ENCODE results near the gene PLD6.
"Not testable (repeated sequence)": the region's sequence is repeated elsewhere in the genome, so short reads cannot be mapped to it uniquely, and the experiment has no call there.

PLD6 gene

GRCh38 chr17:17172990-17173389 is 33.1 kb downstream of the PLD6 start:
- no peak for DNase-seq

DNA sequence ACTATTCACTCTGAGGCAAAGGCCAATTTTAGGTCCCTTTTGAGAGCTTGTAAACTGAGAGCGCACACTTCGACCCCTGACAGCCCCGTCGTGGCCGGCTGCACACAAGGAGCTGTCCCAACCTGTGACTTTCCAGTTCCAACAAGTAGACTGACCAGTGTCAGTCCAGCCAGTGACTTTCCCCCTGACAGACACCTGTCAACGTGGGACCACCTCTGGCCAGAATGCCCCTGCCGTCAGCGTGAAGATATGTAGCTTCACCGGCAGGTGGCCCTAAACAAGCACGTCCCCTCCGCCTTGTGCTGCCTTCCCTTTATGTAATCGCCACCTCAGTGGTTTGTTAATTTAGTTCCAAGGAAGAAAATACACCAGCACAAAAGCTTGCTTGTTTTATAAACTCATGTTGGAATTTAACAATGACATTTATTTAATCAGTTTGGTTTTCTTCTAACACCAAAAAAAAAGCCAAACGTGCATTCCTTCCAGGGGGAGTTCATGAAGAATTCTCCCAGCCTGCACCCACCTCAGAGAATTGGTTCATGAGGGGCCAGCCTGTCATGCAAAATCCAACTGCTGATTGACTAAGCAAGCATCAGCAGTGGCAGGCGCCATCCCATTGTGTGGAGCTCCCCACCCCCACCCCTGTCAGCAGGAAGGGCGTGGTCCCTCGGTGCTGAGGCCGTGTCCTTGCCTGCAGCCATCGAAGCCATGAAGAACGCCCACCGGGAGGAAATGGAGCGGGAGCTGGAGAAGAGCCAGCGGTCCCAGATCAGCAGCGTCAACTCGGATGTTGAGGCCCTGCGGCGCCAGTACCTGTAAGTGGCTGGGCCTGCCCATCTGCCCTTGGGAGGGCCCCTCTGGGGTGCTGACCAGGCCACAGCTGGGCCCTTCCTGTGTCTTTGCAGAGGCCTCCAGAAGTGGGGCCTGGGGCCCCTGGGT is 33.9 kb downstream of the PLD6 start:
- no peak for DNase-seq

GRCh38 chr17:17171186-17171585 is 34.9 kb downstream of the PLD6 start:
- DNase-seq, result no peak

- DNase-seq, result no peak
Observed at GRCh38 chr17:17170346-17170985, 35.7 kb downstream of the PLD6 start.

DNA sequence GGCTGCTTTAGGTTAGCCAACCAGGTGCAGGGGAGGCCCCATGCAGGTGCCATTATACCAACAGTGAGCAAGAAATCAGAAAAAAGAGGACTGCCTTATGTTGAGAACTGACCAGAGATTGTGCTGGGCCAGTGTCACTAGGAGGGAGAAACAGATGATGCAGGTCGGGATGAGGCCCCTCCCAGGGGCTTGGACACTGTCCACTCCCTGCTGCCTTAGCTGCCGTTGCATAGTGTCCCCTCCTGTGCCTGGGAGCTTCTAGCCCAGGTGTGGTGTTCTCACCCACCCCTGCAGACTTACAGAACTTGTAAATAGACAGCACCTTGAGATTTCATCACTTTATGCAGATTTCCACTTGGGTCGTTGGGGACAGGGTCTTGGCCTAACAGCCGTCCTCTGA is 36.7 kb downstream of the PLD6 start:
- no peak for DNase-seq

GRCh38 chr17:17168401-17168800 is 37.7 kb downstream of the PLD6 start:
- DNase-seq, result no peak

- DNase-seq, result no peak
Observed at GRCh38 chr17:17167986-17168385, 38.1 kb downstream of the PLD6 start.

DNA sequence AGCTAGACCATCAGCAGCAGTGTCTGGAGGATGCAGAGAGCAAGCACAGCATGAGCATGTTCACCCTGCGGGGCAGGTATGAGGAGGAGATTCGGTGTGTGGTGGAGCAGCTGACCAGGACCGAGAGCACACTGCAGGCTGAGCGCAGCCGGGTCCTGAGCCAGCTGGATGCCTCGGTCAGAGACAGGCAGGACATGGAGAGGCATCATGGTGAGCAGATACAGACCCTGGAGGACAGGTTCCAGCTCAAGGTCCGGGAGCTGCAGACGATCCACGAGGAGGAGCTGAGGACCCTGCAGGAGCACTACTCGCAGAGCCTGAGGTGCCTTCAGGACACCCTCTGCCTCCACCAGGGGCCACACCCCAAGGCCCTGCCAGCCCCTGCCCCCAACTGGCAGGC is 38.8 kb downstream of the PLD6 start:
- no peak for DNase-seq

GRCh38 chr17:17166446-17166845 is 39.7 kb downstream of the PLD6 start:
- no peak for DNase-seq

DNA sequence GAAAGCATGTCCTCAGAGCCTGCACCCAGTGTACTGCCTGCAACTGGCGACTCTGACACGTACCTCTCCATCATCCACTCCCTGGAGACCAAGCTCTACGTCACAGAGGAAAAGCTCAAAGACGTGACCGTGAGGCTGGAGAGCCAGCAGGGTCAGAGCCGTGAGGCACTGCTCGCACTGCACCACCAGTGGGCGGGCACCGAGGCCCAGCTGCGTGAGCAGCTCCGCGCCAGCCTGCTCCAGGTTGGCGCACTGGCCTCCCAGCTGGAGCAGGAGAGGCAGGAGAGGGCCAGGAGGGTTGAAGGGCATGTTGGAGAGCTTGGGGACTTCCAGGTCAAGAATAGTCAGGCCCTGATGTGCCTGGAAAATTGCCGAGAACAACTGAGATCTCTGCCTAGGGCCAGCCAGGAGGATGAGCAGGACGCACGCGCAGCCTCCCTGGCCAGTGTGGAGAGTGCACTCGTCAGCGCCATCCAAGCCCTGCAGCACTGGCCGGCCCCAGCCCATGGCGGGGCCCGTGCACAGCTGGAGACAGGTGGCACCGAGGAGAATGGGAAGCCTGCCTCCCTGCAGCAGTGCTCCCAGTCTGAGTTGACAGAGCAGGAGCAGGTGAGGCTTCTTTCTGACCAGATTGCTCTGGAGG is 40.3 kb downstream of the PLD6 start:
- DNase-seq, result no peak

DNA sequence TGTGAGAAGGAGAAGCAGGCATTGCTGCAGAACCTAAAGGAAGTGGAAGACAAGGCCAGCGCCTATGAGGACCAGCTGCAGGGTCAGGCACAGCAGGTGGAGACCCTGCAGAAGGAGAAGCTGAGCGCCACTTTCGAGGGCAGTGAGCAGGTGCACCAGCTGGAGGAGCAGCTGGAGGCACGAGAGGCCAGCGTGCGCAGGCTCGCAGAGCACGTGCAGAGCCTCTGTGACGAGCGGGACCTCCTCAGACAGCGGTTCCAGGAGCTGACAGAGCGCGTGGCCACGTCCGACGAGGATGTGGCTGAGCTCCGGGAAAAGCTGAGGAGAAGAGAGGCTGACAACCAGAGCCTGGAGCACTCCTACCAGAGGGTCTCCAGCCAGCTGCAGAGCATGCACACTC is 41.5 kb downstream of the PLD6 start:
- DNase-seq, result no peak

DNA sequence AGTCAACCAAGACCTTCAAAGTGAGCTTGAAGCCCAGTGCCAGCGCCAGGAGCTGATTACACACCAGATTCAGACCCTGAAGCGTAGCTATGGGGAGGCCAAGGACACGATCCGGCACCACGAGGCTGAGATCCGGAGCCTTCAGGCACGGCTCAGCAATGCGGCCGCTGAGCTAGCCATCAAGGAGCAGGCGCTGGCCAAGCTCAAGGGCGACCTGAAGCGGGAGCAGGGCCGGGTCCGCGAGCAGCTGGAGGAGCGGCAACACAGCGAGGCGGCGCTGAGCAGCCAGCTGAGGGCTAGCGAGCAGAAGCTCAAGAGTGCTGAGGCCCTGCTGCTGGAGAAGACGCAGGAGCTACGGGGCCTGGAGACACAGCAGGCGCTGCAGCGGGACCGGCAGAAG is 42.0 kb downstream of the PLD6 start:
- no peak for DNase-seq

DNA sequence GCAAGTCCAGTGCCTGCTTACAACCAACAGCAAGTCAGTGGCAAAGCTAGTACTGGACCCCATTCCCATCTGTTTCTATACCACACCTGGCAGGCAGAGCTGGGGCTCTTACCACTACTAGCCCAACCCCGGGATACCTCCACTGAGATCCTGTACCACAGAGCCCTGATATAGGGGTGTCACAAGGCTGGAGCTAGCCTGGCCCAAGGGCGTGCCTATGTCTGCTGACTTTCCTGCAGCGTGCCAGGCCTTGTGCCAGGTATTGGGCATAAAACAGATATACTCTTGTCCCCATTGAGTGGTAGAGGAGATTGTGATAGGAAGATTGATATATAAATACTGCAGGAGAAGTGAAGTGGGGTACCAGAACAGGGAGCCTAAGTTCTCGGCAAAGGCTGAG is 44.4 kb downstream of the PLD6 start:
- no peak for DNase-seq

DNA sequence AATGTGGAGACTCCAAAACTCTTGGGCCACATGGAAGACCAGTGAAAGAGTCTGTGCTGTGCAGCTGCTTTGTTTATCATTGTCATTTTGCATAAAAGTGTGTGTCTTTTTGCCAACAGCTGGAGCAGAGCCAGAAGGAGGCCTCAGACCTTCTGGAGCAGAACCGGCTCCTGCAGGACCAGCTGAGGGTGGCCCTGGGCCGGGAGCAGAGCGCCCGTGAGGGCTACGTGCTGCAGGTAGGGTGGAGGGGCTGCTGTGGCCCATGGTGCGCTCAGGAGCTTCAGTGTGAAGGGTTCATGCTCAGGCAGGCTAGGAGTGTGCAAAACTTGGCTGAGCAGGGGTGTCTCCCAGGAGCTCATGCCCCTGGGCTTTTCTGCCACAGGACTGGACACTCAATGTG is 45.0 kb downstream of the PLD6 start:
- no peak for DNase-seq

- no peak for DNase-seq
Observed at GRCh38 chr17:17159571-17159970, 46.6 kb downstream of the PLD6 start.

DNA sequence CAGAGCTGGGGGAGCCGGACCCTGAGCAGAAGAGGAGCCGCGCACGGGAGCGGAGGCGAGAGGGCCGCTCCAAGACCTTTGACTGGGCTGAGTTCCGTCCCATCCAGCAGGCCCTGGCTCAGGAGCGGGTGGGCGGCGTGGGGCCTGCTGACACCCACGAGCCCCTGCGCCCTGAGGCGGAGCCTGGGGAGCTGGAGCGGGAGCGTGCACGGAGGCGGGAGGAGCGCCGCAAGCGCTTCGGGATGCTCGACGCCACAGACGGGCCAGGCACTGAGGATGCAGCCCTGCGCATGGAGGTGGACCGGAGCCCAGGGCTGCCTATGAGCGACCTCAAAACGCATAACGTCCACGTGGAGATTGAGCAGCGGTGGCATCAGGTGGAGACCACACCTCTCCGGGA is 47.6 kb downstream of the PLD6 start:
- DNase-seq, result not testable (repeated sequence)

- DNase-seq, result no peak
Observed at GRCh38 chr17:17157041-17157440, 49.1 kb downstream of the PLD6 start.

DNA sequence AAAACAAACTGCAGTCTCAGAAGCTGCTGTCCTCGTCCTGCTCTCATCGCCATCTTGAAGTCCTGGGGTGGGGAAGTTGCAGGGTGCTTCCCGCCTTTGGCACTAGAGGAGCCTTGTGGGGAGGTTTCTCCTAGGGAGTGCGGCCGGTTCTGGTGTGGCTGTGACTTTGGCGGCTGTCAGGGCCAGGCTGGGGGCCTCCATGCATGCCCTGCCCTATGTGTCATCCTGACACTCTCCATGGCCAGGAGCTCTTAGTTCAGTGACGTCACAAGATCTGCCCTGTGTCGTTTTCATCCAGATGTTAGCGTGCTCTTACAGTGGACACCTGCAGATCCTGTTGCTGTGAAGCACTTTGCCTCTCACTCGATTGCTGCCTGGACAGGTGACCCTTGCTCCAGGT is 49.6 kb downstream of the PLD6 start:
- no peak for DNase-seq

- no peak for DNase-seq
Observed at GRCh38 chr17:17156107-17156506, 50.0 kb downstream of the PLD6 start.

DNA sequence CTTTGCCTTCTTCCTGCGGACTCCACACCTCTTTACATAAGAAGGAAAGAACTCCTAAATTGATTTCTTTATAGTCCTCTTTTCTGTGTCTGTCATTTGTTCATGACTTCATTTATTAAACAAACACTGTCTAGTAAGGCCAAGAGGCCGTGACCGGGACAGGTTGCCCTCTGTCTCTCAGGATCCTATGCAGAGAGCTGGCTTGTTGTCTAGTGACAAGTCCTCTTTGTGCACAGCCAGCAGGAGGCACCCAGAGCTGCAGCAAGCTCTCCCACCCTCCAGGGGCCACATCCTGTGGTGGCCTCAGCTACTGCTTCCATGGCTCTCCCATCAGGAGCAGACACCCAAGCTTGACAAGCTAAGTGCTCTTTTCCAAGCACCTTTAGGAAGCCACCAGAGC is 50.6 kb downstream of the PLD6 start:
- no peak for DNase-seq

DNA sequence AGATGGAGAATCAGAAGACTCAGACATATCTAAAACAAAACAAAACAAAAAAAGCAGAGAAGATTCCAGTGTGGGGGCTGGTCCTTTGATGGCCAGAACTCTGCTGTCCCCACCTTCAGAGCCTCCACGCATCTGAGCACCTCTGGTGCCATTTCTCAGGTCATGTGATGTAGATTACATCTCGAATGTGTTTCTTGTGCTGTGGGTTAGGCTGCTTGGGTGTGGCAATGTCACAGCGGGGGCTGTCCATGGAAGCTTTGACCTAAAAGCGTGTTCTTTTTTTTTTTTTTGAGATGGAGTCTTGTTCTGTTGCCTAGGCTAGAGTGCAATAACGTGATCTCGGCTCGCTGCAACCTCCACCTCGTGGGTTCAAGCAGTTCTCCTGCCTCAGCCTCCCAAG is 51.2 kb downstream of the PLD6 start:
- DNase-seq, result no peak

DNA sequence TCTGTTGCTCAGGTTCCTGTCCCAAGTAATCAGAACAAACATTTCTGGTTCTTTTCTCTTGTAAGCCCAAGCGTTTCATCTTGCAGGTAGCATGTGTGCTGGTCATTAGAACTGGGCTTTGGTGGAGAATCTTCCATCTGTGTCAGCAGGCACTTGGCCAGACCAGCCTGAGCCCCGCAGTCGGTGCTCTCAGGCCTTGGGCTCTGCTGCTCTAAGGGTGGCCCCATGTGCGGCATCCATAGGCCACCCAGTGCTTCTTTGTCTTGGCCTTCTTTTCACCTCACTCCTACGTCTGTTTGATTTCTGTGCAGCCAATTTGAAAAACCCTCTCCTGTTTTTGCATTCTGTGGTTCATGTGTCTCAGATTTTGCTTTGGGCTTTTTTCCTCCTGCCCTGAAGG is 51.6 kb downstream of the PLD6 start:
- DNase-seq, result no peak

DNA sequence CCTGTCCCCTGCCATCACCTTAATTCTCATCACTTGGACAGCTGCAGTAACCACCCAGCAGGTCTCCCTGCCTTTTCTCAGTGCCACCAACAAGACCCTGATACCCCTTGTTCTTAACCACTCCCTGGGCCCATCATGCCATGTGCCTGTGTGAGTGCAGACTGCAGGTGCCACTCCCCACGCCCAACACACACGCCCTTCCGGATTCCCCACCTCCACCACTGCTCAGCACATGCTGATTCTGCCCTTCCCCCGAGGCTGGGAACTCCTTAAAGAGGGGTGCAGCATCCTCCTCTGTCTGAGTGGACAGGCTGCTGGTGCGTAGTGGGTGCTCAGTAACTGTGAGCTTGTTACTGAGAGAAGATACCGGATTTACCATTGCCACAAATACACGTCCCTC is 52.4 kb downstream of the PLD6 start:
- DNase-seq, result no peak

- DNase-seq, result no peak
Observed at GRCh38 chr17:17153071-17153470, 53.1 kb downstream of the PLD6 start.

All from activated effector memory CD4-positive, alpha-beta T cell treated with anti-CD3 and anti-CD28 coated beads, Interleukin-2, amount 50 U/mL, for 16 hours (primary cell).